DND-41 (cell line): ENCODE data around the gene TMEM258.

ENCODE experiments used
- ATAC-seq: fragments of 200-7000 bp; cut with Tn5 transposase; 3 replicates; pipeline ENCODE4 v1.9.1; 2021; ENCODE audit warnings: low read depth; ENCODE audit not compliant: insufficient read depth
- DNase-seq: peaks from one replicate; pipeline ENCODE4 v3.0.0-alpha.2; 2020
- H2AFZ ChIP-seq: 2 replicates; pipeline ENCODE4 v1.6.0; 2012; ENCODE audit warnings: low read depth, low read length
- H3K27ac ChIP-seq: 2 replicates; pipeline ENCODE4 v1.5.1; 2012; ENCODE audit warnings: low read length, inconsistent platforms
- H3K27me3 ChIP-seq: fragments of 200-600 bp; sonication (generic); 2 replicates; pipeline ENCODE4 v1.6.0; 2012; ENCODE audit warnings: low read length, mild to moderate bottlenecking, inconsistent platforms; ENCODE audit not compliant: insufficient read depth, poor library complexity
- H3K36me3 ChIP-seq: 2 replicates; pipeline ENCODE4 v1.5.1; 2012; ENCODE audit warnings: low read length, inconsistent platforms; ENCODE audit not compliant: insufficient read depth
- H3K4me1 ChIP-seq: 2 replicates; pipeline ENCODE4 v1.5.1; 2012; ENCODE audit warnings: mild to moderate bottlenecking, low read length; ENCODE audit not compliant: insufficient read depth
- H3K4me2 ChIP-seq: 2 replicates; pipeline ENCODE4 v1.6.0; 2012; ENCODE audit warnings: mild to moderate bottlenecking, moderate library complexity, low read length, inconsistent platforms; ENCODE audit not compliant: insufficient read depth
- H3K4me3 ChIP-seq, 2 experiments: fragments of 200-600 bp in 1 of 2; shearing (Covaris generic) in 1 of 2; 2 replicates each; pipeline ENCODE4 v1.5.1; 2012 to 2016; ENCODE audit warnings: inconsistent platforms in 2 of 2, low read length in 2 of 2, mild to moderate bottlenecking in 2 of 2, low read depth in 1 of 2, moderate library complexity in 1 of 2
- H3K79me2 ChIP-seq: 2 replicates; pipeline ENCODE4 v1.6.0; 2012; ENCODE audit warnings: low read length, inconsistent platforms; ENCODE audit not compliant: insufficient read depth
- H3K9ac ChIP-seq: 2 replicates; pipeline ENCODE4 v1.6.0; 2012; ENCODE audit warnings: low read depth, mild to moderate bottlenecking, inconsistent platforms, low read length, moderate library complexity
- H3K9me3 ChIP-seq: 2 replicates; pipeline ENCODE4 v1.5.1; 2012; ENCODE audit warnings: low read length, moderate library complexity, mild to moderate bottlenecking, inconsistent platforms; ENCODE audit not compliant: insufficient read depth, severe bottlenecking
- H4K20me1 ChIP-seq: 2 replicates; pipeline ENCODE4 v1.6.0; 2012; ENCODE audit warnings: low read length; ENCODE audit not compliant: insufficient read depth
- EZH2 ChIP-seq: IDR thresholded peaks from 3 replicates; pipeline ENCODE4 v1.6.1; 2012; ENCODE audit warnings: borderline replicate concordance, low read depth, mild to moderate bottlenecking, moderate library complexity, low read length, inconsistent platforms; ENCODE audit not compliant: severe bottlenecking
- TF ChIP-seq, protein P1 (sequence below): IDR thresholded peaks from 2 replicates; pipeline ENCODE4 v1.5.1; 2012; ENCODE audit warnings: borderline replicate concordance, low read length, moderate library complexity, mild to moderate bottlenecking; ENCODE audit not compliant: poor library complexity, severe bottlenecking; ENCODE audit errors: extremely low read depth

TMEM258 gene

DNA sequence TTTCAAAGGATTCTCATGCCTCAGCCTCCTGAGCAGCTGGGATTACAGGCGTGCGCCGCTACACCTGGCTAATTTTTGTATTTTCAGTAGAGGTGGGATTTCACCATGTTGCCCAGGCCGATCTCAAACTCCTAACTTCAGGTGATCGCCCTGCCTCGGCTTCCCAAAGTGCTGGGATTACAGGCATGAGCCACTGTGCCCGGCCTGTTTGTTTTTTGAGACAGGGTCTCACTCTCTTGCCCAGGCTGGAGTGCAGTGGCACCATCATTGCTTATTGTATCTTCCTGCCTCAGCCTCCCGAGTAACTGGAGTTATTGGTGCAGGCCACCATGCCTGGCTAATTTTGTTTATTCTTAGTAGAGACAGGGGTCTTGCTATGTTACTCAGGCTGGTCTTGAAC lies 43.8 kb upstream of the TMEM258 start:
- Histone ChIP-seq H3K36me3 (peaks cover 80% of the 10 kb centered on the region), H3K4me2 (no peak overlapping the region), H3K9me3 (no peaks in the 10 kb centered on the region), H3K4me1 (peaks cover 52% of the 10 kb centered on the region), H4K20me1 (peaks cover 51% of the 10 kb centered on the region; the same call in 1 of the 2 replicates), H2AFZ (no peak overlapping the region), H3K27me3 (no peaks in the 10 kb centered on the region), H3K4me3 (no peak overlapping the region), H3K79me2 (peaks cover 88% of the 10 kb centered on the region), H3K9ac (no peak overlapping the region), H3K27ac (peak overlapping the region; percentile 99)
- no peak for TF ChIP-seq EZH2
- TF ChIP-seq, protein P1, sequence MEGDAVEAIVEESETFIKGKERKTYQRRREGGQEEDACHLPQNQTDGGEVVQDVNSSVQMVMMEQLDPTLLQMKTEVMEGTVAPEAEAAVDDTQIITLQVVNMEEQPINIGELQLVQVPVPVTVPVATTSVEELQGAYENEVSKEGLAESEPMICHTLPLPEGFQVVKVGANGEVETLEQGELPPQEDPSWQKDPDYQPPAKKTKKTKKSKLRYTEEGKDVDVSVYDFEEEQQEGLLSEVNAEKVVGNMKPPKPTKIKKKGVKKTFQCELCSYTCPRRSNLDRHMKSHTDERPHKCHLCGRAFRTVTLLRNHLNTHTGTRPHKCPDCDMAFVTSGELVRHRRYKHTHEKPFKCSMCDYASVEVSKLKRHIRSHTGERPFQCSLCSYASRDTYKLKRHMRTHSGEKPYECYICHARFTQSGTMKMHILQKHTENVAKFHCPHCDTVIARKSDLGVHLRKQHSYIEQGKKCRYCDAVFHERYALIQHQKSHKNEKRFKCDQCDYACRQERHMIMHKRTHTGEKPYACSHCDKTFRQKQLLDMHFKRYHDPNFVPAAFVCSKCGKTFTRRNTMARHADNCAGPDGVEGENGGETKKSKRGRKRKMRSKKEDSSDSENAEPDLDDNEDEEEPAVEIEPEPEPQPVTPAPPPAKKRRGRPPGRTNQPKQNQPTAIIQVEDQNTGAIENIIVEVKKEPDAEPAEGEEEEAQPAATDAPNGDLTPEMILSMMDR = no peak
- DNase-seq = no peak
- ATAC-seq = no peak

DNA sequence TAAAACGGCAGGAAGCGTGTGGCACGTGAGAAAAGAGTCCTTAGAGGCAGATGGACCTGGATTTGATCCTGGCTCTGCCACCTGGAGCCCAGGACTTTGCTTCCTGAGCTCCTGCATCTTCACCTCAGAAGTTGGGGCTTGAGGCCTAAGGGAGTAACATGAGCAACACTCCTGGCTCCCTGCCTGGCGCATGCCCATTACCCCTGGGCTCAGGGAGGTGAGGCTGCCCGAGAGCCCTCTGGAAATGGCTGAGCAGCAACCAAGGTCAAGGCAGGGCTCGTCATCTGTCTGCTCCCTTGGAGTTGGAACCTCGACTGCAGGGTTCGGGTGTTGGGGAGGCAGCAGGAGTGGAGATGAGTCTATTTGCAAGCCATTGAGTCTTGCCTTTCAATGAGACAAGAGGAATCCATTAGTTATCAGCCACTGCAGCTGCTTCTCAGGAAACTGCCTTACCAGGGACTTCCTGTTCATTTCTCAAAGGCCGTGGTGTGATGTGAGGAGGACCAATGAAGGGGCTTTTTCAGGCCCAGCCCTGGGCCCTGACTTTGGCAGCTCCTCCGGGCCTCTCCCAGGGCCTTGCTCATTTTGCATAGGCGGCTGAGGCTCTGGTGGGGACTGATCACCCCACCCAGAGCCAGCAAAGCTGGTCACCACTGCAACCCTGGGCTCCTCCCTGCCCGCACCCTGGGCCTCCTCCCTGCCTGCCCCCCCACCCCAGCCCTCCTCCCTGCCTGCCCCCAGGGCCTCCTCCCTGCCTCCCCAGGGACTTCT lies 42.1 kb upstream of the TMEM258 start:
- Histone ChIP-seq H3K79me2 (peaks cover 93% of the 10 kb centered on the region), H3K9ac (peak overlapping the region; percentile 90)
- peak; percentile 94 for ATAC-seq

DNA sequence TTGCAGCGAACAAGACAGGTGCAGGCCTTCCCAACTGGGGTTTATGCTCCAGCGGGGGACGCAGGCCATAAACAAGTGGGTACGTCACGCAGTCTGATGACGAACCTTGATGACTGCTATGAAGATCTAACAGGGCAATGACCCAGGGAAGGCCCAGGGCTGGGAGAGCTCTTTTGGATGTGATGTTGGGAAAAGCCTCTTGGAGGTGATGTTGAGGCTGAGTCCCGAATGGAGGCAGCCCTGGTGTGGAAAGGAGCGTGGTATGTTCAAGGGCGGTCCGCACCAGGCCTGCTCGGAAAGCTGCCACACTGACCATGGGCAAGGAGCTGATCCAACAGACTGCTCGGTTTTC lies 41.5 kb upstream of the TMEM258 start:
- Histone ChIP-seq H3K4me1 (peaks cover 72% of the 10 kb centered on the region), H4K20me1 (peaks cover 60% of the 10 kb centered on the region)
- no peak for ATAC-seq

More for the DNA sequence above, 42.1 kb upstream of the TMEM258 start:
- H3K4me3 ChIP-seq = peak overlapping the region in 1 of 2 experiments; percentile 84; a peak in 2 of 4 replicates
- H3K36me3 ChIP-seq = peaks cover 80% of the 10 kb centered on the region
- peak overlapping the region; percentile 42 for H2AFZ ChIP-seq
- H3K4me2 ChIP-seq = peak overlapping the region; percentile 81
- no peaks in the 10 kb centered on the region for H3K9me3 ChIP-seq
- DNase-seq = peak; percentile 93
- H3K4me1 ChIP-seq = peaks cover 69% of the 10 kb centered on the region
- no peaks in the 10 kb centered on the region for H3K27me3 ChIP-seq
- TF ChIP-seq, protein P1 = no peak
- TF ChIP-seq EZH2 = no peak
- H3K27ac ChIP-seq = peak overlapping the region; percentile 99
- peaks cover 57% of the 10 kb centered on the region for H4K20me1 ChIP-seq

More for the DNA sequence above, 41.5 kb upstream of the TMEM258 start:
- peak; percentile 26 for DNase-seq
- Histone ChIP-seq H2AFZ (no peak overlapping the region), H3K9ac (peak overlapping the region; percentile 90), H3K36me3 (peaks cover 81% of the 10 kb centered on the region), H3K4me3 (peak overlapping the region in 1 of 2 experiments; percentile 84; a peak in 2 of 4 replicates), H3K4me2 (peak overlapping the region; percentile 81), H3K27me3 (no peaks in the 10 kb centered on the region), H3K79me2 (peaks cover 97% of the 10 kb centered on the region), H3K27ac (peak overlapping the region; percentile 99), H3K9me3 (no peaks in the 10 kb centered on the region)
- TF ChIP-seq EZH2 = no peak
- TF ChIP-seq, protein P1 = peak; percentile 22
